Measurements from ENCODE around the gene BRINP3.

GRCh38 chr1:190068304-190068703, 409.4 kb downstream of the BRINP3 start:
- no peak for TF ChIP-seq EZH2 (IDR thresholded peaks at IDR 0.05; ENCODE audit: borderline replicate concordance, low read depth, low read length, severe bottlenecking)
- TF ChIP-seq CTCF (IDR thresholded peaks at IDR 0.05; ENCODE audit: extremely low read depth in 1 of 2, insufficient read depth in 1 of 2, low read depth in 1 of 2, low read length in 2 of 2), result no peak
- TF ChIP-seq POLR2A (IDR thresholded peaks at IDR 0.05; ENCODE audit: low read depth, low read length), result no peak
- TF ChIP-seq POLR2AphosphoS5 (IDR thresholded peaks at IDR 0.05; ENCODE audit: insufficient read depth, low read depth, low read length), result no peak
- no peak for TF ChIP-seq MYC (IDR thresholded peaks at IDR 0.05; ENCODE audit: low read depth, low read length)

Data from endothelial cell of umbilical vein (primary cell).